Measurements from ENCODE around the gene CRYGA.

GRCh38 chr2:208179028-208179609, 15.7 kb upstream of the CRYGA start:
- TF ChIP-seq TARDBP (IDR thresholded peaks at IDR 0.05) (no peak), ARNT (IDR thresholded peaks at IDR 0.05) (no peak), PKNOX1 (IDR thresholded peaks at IDR 0.05) (no peak), CTBP1 (IDR thresholded peaks at IDR 0.05; ENCODE audit: borderline replicate concordance) (no peak), BHLHE40 (IDR thresholded peaks at IDR 0.05; ENCODE audit: borderline replicate concordance) (no peak), NFRKB (IDR thresholded peaks at IDR 0.05) (no peak), FOXA1 (IDR thresholded peaks at IDR 0.05) (no peak), LEF1 (IDR thresholded peaks at IDR 0.05; ENCODE audit: borderline replicate concordance) (no peak), FOXM1 (IDR thresholded peaks at IDR 0.05; ENCODE audit: borderline replicate concordance) (no peak), SP1 (IDR thresholded peaks at IDR 0.05) (no peak), ZNF384 (IDR thresholded peaks at IDR 0.05) (no peak), ELF4 (IDR thresholded peaks at IDR 0.05) (no peak)

All from HEK293T (cell line).